Esophagus squamous epithelium (tissue), 4 donors: ENCODE results near the gene UGT3A2.

ENCODE experiments used
- CTCF ChIP-seq, 6 experiments: fragments of 450-650 bp in 4 of 6; fragments of 200-600 bp in 2 of 6; sonication (generic) in 2 of 6; IDR thresholded peaks; one replicate each; pipeline ENCODE4 v1.5.1; 2016 to 2019; ENCODE audit warnings: antibody characterized with exemption in 6 of 6, mild to moderate bottlenecking in 4 of 6, moderate library complexity in 4 of 6
- POLR2A ChIP-seq, 4 donors: fragments of 450-650 bp; IDR thresholded peaks; one replicate each; pipeline ENCODE4 v1.6.1; 2017; ENCODE audit warnings: antibody characterized with exemption in 4 of 4, mild to moderate bottlenecking in 4 of 4, moderate library complexity in 3 of 4

- TF ChIP-seq CTCF (IDR thresholded peaks at IDR 0.05) (no peak), POLR2A (IDR thresholded peaks at IDR 0.05) (no peak)
These were observed 25.8 kb downstream of the UGT3A2 start for GRCh38 chr5:36040651-36041536.
